Measurements from ENCODE around the gene TYW1.
"Not testable (repeated sequence)": the region's sequence is repeated elsewhere in the genome, so short reads cannot be mapped to it uniquely, and the experiment has no call there.

- not testable (repeated sequence) for TF ChIP-seq CTCF, POLR2A (IDR thresholded peaks at IDR 0.05)
These were observed 193.3 kb downstream of the TYW1 start for GRCh38 chr7:67189801-67190465.
